DND-41 (cell line): ENCODE data around the gene SLC25A1.

Experiments
- ATAC-seq: fragments of 200-7000 bp; cut with Tn5 transposase; 3 replicates; pipeline ENCODE4 v1.9.1; 2021; ENCODE audit warnings: low read depth; ENCODE audit not compliant: insufficient read depth
- DNase-seq: peaks from one replicate; pipeline ENCODE4 v3.0.0-alpha.2; 2020
- H2AFZ ChIP-seq: 2 replicates; pipeline ENCODE4 v1.6.0; 2012; ENCODE audit warnings: low read depth, low read length
- H3K27ac ChIP-seq: 2 replicates; pipeline ENCODE4 v1.5.1; 2012; ENCODE audit warnings: low read length, inconsistent platforms
- H3K27me3 ChIP-seq: fragments of 200-600 bp; sonication (generic); 2 replicates; pipeline ENCODE4 v1.6.0; 2012; ENCODE audit warnings: low read length, mild to moderate bottlenecking, inconsistent platforms; ENCODE audit not compliant: insufficient read depth, poor library complexity
- H3K36me3 ChIP-seq: 2 replicates; pipeline ENCODE4 v1.5.1; 2012; ENCODE audit warnings: low read length, inconsistent platforms; ENCODE audit not compliant: insufficient read depth
- H3K4me1 ChIP-seq: 2 replicates; pipeline ENCODE4 v1.5.1; 2012; ENCODE audit warnings: mild to moderate bottlenecking, low read length; ENCODE audit not compliant: insufficient read depth
- H3K4me2 ChIP-seq: 2 replicates; pipeline ENCODE4 v1.6.0; 2012; ENCODE audit warnings: mild to moderate bottlenecking, moderate library complexity, low read length, inconsistent platforms; ENCODE audit not compliant: insufficient read depth
- H3K4me3 ChIP-seq, 2 experiments: fragments of 200-600 bp in 1 of 2; shearing (Covaris generic) in 1 of 2; 2 replicates each; pipeline ENCODE4 v1.5.1; 2012 to 2016; ENCODE audit warnings: inconsistent platforms in 2 of 2, low read length in 2 of 2, mild to moderate bottlenecking in 2 of 2, low read depth in 1 of 2, moderate library complexity in 1 of 2
- H3K79me2 ChIP-seq: 2 replicates; pipeline ENCODE4 v1.6.0; 2012; ENCODE audit warnings: low read length, inconsistent platforms; ENCODE audit not compliant: insufficient read depth
- H3K9ac ChIP-seq: 2 replicates; pipeline ENCODE4 v1.6.0; 2012; ENCODE audit warnings: low read depth, mild to moderate bottlenecking, inconsistent platforms, low read length, moderate library complexity
- H3K9me3 ChIP-seq: 2 replicates; pipeline ENCODE4 v1.5.1; 2012; ENCODE audit warnings: low read length, moderate library complexity, mild to moderate bottlenecking, inconsistent platforms; ENCODE audit not compliant: insufficient read depth, severe bottlenecking
- H4K20me1 ChIP-seq: 2 replicates; pipeline ENCODE4 v1.6.0; 2012; ENCODE audit warnings: low read length; ENCODE audit not compliant: insufficient read depth
- CTCF ChIP-seq: IDR thresholded peaks from 2 replicates; pipeline ENCODE4 v1.5.1; 2012; ENCODE audit warnings: borderline replicate concordance, low read length, moderate library complexity, mild to moderate bottlenecking; ENCODE audit not compliant: poor library complexity, severe bottlenecking; ENCODE audit errors: extremely low read depth
- EZH2 ChIP-seq: IDR thresholded peaks from 3 replicates; pipeline ENCODE4 v1.6.1; 2012; ENCODE audit warnings: borderline replicate concordance, low read depth, mild to moderate bottlenecking, moderate library complexity, low read length, inconsistent platforms; ENCODE audit not compliant: severe bottlenecking

Gene SLC25A1

GRCh38 chr22:19194766-19195536 is 16.4 kb upstream of the SLC25A1 start:
- TF ChIP-seq CTCF (no peak), EZH2 (no peak)
- no peak overlapping the region for H3K27ac ChIP-seq
- H2AFZ ChIP-seq: no peak overlapping the region
- no peaks in the 10 kb centered on the region for H3K4me1 ChIP-seq
- no peak for ATAC-seq
- no peak overlapping the region for H3K4me2 ChIP-seq
- no peaks in the 10 kb centered on the region for H3K79me2 ChIP-seq
- no peak overlapping the region for H3K4me3 ChIP-seq
- no peak overlapping the region for H3K9ac ChIP-seq
- no peaks in the 10 kb centered on the region for H3K9me3 ChIP-seq
- H4K20me1 ChIP-seq: no peaks in the 10 kb centered on the region
- no peaks in the 10 kb centered on the region for H3K27me3 ChIP-seq
- no peaks in the 10 kb centered on the region for H3K36me3 ChIP-seq
- DNase-seq: no peak

GRCh38 chr22:19193879-19194278 is 15.3 kb upstream of the SLC25A1 start:
- H3K27ac ChIP-seq: no peak overlapping the region
- H3K4me2 ChIP-seq: no peak overlapping the region
- DNase-seq: no peak
- no peaks in the 10 kb centered on the region for H3K27me3 ChIP-seq
- no peaks in the 10 kb centered on the region for H3K9me3 ChIP-seq
- no peak overlapping the region for H3K4me3 ChIP-seq
- no peak overlapping the region for H2AFZ ChIP-seq
- TF ChIP-seq CTCF (no peak), EZH2 (no peak)
- H4K20me1 ChIP-seq: no peaks in the 10 kb centered on the region
- H3K4me1 ChIP-seq: no peaks in the 10 kb centered on the region
- no peaks in the 10 kb centered on the region for H3K79me2 ChIP-seq
- no peak for ATAC-seq
- no peak overlapping the region for H3K9ac ChIP-seq
- H3K36me3 ChIP-seq: no peaks in the 10 kb centered on the region

DNA sequence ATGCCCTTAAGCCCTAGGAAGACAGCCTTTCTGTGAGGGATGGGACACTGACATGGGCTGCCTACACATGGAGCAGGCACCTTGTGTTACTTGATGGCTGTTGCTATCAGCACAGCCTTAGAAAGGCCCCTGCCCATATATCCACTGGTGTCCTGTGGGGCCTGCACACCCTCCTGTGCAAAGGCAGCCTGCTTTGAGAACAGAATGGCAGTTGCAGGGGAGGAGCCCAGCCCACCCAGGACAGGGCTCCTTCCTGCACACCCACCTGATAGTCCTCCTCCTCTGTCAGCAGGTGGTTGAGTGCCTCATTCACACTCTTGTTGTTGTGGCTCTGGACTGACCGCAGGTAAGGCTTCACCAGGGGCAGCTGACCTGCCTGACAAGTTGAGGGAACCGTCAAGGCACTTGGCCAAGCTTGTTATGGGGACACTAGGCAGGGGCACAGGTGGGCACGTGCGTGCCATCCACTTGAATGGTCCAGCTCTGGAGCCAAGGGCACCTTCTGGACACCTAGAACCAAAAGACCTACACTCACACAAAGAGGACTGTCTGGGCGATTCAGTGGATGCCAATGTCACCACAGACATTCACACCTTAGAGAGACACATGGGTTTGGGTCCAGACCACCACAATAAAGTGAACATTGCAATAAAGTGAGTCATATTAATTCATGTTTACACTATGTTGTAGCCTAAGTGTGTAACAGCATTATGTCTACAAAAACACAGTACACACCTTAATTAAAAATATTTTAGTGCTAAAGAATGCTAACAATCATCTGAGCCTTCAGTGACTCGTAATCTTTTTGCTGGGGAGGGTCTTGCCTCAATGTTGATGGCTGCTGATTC is 9.4 kb upstream of the SLC25A1 start:
- H3K4me2 ChIP-seq: no peak overlapping the region
- no peak for DNase-seq
- no peaks in the 10 kb centered on the region for H3K27me3 ChIP-seq
- H3K79me2 ChIP-seq: no peaks in the 10 kb centered on the region
- TF ChIP-seq CTCF (no peak), EZH2 (no peak)
- H3K9ac ChIP-seq: no peak overlapping the region
- H4K20me1 ChIP-seq: no peaks in the 10 kb centered on the region
- H3K4me3 ChIP-seq: no peak overlapping the region
- no peaks in the 10 kb centered on the region for H3K9me3 ChIP-seq
- H3K36me3 ChIP-seq: 0 out of 2 replicates have a peak, but pooled peaks cover 2% of the 10 kb centered on the region
- H3K27ac ChIP-seq: no peak overlapping the region
- ATAC-seq: no peak
- H3K4me1 ChIP-seq: no peaks in the 10 kb centered on the region
- H2AFZ ChIP-seq: no peak overlapping the region
